Measurements from ENCODE around the gene ZNF860. TPM values are rescaled to one million over a fixed set of nuclear protein-coding genes. Genes with fewer than 3 reads are reported as not detected.

Gene ZNF860
- total RNA-seq, 1 experiment from 2014 or later = 8.9 TPM

GRCh38 chr3:31967592-31967991 is 14.0 kb upstream of the ZNF860 start:
- H3K4me1 ChIP-seq (ENCODE audit: control insufficient read depth, insufficient read depth, low read length) = peaks cover 52% of the 10 kb centered on the region
- DNase-seq (ENCODE audit: low read depth, low spot score) (no peak), ATAC-seq (no peak)
- intact Hi-C loops (cut with micrococcal nuclease; ENCODE audit: unreplicated experiment) = no loop called here
- POLR2A ChIA-PET = no interaction called here
- peak overlapping the region; percentile 99 for H3K27ac ChIP-seq (ENCODE audit: low read length)
- BruUV-seq (replicated peaks) = no TSS peak
- H3K4me3 ChIP-seq (ENCODE audit: low read depth in 2 of 2, low read length in 2 of 2) = peak overlapping the region in 1 of 2 experiments; percentile 5; a peak in 1 of 4 replicates
- H3K36me3 ChIP-seq (ENCODE audit: control insufficient read depth, insufficient read depth, low read length) = no peaks in the 10 kb centered on the region
- CTCF ChIA-PET = no interaction called here
- H3K9me3 ChIP-seq (ENCODE audit: control insufficient read depth, insufficient read depth, low read depth, low read length) = no peaks in the 10 kb centered on the region
- H3K27me3 ChIP-seq (ENCODE audit: control insufficient read depth, insufficient read depth, low read length) = no peaks in the 10 kb centered on the region
- in situ Hi-C loops (cut with HindIII; ENCODE audit: low pct_unique_long_range_greater_than_20kb, low sequenced_read_pairs) = no loop called here
- TF ChIP-seq SIN3A (IDR thresholded peaks at IDR 0.05; ENCODE audit: borderline replicate concordance, insufficient read depth, low read depth, low read length) (no peak), POLR2AphosphoS5 (IDR thresholded peaks at IDR 0.05; ENCODE audit: low read depth, low read length) (no peak), REST (IDR thresholded peaks at IDR 0.05; ENCODE audit: insufficient read depth in 1 of 2, low read depth in 2 of 2, low read length in 1 of 2) (no peak), CTCF (IDR thresholded peaks at IDR 0.05) (no peak), TCF7L2 (IDR thresholded peaks at IDR 0.05; ENCODE audit: low read depth, low read length) (no peak)

GRCh38 chr3:31968369-31968926 is 13.1 kb upstream of the ZNF860 start:
- Histone ChIP-seq H3K27me3 (ENCODE audit: control insufficient read depth, insufficient read depth, low read length) (no peaks in the 10 kb centered on the region), H3K36me3 (ENCODE audit: control insufficient read depth, insufficient read depth, low read length) (no peaks in the 10 kb centered on the region), H3K27ac (ENCODE audit: low read length) (peak overlapping the region; percentile 99), H3K9me3 (ENCODE audit: control insufficient read depth, insufficient read depth, low read depth, low read length) (no peaks in the 10 kb centered on the region), H3K4me3 (ENCODE audit: low read depth in 2 of 2, low read length in 2 of 2) (peak overlapping the region; percentile 5 to 27; a peak in 3 of 4 replicates), H3K4me1 (ENCODE audit: control insufficient read depth, insufficient read depth, low read length) (peaks cover 56% of the 10 kb centered on the region)
- BruUV-seq (replicated peaks) = no TSS peak
- TF ChIP-seq POLR2AphosphoS5 (IDR thresholded peaks at IDR 0.05; ENCODE audit: low read depth, low read length) (0 out of 2 replicates have a peak, but pooled peaks have one; percentile 17), TCF7L2 (IDR thresholded peaks at IDR 0.05; ENCODE audit: low read depth, low read length) (peak; percentile 95), SIN3A (IDR thresholded peaks at IDR 0.05; ENCODE audit: borderline replicate concordance, insufficient read depth, low read depth, low read length) (no peak), REST (IDR thresholded peaks at IDR 0.05; ENCODE audit: insufficient read depth in 1 of 2, low read depth in 2 of 2, low read length in 1 of 2) (no peak), CTCF (IDR thresholded peaks at IDR 0.05) (no peak)
- DNase-seq (ENCODE audit: low read depth, low spot score) (no peak), ATAC-seq (peak; percentile 56)
- ChIA-PET POLR2A (no interaction called here), CTCF (no interaction called here)
- in situ Hi-C loops (cut with HindIII; ENCODE audit: low pct_unique_long_range_greater_than_20kb, low sequenced_read_pairs) = no loop called here
- intact Hi-C loops (cut with micrococcal nuclease; ENCODE audit: unreplicated experiment) = no loop called here

Data from Panc1 (cell line).